ENCODE data around the gene CPN1.
"Not testable (repeated sequence)": the region's sequence is repeated elsewhere in the genome, so short reads cannot be mapped to it uniquely, and the experiment has no call there.

CPN1 gene

DNA sequence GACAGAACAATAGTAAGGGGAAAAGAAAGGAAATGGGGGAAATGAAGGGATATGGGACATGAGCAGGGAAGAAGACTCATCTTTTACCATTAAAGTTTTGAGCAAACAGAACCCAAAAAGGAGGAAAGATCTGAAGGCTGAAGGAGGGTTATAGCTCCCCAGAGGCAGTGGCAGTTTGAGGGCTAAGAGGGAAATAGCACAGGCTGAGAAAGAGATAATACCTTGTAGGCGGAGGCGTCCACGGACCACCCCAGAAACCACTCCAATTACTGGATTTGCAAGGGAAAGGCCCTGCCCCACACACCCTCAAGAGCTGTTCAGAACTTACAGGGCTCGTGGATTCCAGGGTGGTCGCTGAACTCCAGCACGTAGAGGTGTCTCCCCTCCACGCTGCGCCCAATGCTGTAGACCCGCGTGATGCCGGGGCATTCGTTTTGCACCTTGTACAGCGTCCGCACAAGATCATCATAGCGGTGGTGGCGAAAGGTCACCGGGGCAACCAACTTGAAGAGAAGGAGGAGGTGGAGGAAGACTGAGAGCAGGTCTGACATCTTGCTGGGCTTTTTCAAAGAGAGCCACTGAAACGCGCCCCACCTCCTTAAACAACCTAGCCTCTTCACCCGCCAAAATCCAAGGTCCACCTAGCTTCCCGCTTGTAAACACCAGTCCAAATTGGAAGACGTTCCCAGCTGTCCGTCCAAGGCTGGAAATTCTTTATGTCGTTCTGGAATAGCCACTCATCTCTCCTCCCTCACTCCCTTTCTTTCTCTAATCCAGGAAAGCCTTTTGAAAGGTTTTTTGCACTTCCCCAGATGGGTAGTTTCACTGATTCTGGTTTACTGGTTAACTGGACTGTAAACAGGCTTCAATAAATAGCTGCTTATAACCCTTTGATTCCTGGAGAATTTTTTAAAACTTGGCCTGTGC is at the start of gene CPN1:
TSS of gene CPN1 (minus strand) at position 795 of the 927 bp plus-strand sequence. CDS start at position 551, 244 bp downstream.
- no peak for DNase-seq

DNA sequence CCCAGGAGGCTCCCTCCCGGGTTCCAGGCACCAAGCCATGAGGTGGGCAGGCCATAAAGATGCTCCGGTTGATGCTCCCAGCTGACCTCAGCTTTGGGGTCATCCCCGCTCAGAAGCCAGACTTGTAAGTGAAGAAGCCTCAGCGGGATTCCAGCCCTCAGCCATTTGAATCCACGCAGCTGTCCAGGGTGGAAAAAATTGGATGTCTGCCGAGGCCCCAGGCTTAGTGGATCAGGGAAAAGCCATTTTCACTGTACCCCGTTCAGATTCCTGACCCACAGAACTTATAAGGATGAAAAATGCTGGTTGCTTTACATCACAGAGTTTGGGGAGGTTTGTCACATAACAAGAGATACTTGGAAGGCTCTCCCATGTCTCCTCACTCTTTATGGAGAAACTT is 49.2 kb upstream of the CPN1 start:
- no peak for DNase-seq

DNA sequence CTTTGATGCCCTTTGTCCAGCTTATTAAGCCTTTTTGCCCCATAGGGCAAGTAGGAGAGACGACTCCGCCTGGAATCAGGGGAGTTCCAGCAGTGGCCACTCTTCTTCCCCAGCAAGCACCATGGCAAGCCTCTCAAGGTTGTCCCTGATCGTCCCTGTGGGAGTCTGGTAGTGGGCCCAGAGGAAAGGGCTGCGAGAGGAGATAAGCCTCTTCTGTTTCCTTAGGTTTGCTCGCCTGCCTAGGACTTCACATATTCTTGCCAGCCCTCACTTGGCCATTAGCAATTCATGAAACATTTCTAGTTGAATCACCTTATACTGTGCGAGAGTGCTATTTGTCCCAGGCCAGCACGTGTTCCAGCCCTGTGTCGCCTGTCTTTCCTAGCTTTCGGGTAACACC is 47.8 kb upstream of the CPN1 start:
- no peak for DNase-seq

DNA sequence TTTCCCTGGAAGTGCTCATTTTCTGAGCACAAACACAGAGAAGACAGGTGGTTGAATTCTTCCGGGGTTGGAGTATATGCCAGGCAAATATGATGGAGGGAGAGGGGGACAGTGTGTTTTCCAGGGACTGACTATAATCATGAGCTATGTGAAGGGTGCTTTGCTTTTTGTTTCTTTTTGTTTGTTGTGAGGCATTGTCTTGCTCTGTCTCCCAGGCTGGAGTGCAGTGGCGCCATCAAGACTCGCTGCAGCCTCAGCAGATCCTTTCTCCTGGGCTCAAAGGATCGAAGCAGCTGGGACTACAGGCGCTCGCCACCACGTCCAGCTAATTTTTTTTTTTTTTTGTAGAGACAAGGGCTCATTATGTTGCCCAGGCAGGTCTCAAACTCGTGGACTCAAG is 47.3 kb upstream of the CPN1 start:
- no peak for DNase-seq

DNA sequence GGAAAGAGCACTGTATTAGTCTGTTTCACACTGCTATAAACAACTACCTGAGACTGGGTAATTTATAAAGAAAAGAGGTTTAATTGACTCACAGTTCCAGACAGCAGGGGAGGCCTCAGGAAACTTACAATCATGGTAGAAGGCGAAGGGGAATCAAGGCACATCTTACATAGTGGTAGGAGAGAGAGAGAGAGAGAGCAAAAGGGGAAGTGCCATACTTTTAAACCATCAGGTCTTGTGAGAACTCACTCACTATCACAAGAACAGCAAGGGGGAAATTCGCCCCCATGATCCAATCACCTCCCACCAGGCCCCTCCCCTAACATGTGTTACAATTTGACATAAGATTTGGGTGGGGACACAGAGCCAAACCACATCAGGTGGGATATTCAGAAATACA is 43.7 kb upstream of the CPN1 start:
- not testable (repeated sequence) for DNase-seq

DNA sequence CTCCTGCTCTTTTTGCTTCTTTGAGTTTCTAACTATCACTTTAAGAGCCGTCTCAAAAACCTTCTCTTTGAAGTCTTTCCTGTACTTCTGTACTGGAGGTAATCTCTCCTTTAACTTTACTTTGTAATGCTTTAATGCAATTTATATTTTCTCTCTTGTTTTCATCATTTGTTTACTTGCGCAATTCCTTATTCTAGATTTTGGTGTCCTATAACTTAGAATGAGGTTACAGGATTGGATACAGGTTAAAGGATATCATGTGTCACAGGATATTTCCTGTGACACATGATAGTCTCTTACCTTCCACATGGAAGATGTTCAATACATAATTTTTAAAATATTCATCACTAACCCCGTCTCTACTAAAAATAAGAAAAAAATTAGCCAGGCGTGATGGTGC is 42.4 kb upstream of the CPN1 start:
- no peak for DNase-seq

DNA sequence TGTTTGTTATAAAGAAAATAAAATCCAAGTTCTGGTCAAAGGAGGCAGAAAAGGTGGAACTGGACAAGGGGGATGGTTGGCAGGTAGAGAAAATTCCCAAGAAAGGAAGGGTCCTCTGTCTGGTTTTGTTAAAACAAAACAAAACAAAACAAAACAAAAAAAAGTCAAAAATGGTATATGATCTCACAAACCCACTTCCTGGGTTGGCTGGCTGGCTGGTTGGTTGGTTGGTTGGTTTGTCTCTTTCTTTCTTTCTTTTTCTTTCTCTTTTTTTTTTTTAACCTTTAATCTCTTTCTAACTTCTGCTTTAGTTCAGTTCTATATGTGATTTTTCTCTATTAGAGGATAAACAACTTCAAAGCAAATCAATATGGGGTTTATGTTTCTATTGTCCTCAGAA is 41.1 kb upstream of the CPN1 start:
- DNase-seq: no peak

DNA sequence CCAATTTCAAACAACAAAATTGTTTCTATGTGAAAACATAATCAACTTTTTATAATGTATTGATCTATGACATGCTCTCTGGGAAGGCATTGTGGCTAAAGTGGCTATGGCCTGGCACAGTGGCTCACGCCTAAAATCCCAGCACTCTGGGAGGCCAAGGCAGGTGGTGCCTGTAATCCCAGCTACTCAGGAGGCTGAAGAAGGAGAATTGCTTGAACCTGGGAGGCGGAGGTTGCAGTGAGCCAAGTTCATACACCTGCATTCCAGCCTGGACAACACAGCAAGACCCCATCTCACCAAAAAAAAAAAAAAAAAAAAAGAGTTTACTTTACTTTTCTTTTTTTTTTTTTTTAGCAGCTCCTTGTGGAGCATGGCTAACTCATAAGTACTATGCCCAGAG is 38.9 kb upstream of the CPN1 start:
- no peak for DNase-seq

DNA sequence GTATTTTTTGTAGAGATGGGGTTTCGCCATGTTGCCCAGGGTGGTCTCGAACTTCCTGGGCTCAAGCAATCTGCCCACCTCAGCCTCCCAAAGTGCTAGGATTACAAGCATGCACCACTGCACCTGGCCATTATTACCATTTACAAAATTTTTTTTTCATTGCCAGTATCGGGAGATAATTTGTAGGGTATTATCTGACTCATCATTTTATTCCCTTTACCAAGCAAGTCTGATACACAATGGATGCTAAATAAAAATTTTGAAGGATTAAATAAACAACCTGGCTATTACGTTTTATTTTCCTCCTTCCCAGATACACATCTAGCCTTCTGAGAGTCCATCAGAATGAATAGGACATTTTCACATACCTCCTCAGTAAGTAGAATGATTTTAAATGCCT is 38.1 kb upstream of the CPN1 start:
- DNase-seq: no peak

DNA sequence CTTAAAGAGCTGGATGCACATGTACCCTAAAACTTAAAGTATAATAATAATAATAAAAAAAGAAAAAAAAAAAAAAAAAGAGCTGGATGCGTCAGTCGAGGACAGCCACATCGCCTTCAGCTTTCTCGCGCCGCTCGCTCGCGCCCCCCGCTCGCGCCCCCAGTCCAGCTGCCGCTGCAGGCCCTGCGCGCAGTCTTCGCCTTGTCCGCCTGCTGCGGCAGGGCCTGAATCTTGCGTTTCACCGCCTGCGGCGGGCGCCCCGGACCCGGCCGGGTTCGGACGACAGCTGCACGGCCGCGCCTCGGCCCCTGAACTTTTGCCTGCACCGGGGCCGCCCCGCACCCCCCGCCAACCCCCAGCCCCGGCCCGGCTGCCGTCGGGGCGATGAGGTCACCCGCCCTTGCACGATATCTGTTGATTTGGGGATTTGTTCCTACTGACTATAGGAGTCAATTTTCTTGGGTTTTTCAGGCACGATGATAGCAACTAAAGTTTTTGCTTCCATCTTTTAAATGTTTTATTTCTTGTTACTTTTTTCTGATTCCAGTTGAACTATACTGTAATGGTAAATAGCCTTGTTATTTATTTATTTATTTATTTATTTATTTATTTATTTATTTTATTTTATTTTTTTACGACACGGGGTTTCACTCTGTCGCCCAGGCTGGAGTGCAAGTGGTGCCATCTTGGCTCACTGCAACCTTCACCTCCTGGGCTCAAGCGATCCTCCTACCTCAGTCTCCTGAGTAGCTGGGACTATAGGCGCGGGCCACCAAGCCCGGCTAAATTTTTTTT is 33.5 kb upstream of the CPN1 start:
- no peak for DNase-seq

DNA sequence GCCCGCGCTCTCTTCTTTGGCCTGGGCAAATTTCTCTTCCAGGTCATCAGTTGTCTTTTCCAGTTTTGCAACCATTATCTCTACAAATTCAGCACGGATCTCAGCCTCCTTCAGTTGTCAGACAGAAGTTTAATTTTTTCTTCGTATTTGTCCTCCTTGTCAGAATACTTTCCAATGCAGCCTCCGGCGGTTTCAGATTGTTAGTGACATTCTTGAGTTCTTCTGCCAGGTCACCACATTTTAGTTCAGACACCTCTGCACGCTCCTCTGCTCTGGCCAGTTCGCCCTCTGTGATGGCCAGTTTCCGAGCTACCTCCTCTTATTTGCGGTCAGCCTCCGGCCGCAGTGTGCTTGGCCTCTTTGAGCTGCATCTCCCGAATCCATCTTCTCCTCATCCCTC is 32.8 kb upstream of the CPN1 start:
- DNase-seq: no peak

DNA sequence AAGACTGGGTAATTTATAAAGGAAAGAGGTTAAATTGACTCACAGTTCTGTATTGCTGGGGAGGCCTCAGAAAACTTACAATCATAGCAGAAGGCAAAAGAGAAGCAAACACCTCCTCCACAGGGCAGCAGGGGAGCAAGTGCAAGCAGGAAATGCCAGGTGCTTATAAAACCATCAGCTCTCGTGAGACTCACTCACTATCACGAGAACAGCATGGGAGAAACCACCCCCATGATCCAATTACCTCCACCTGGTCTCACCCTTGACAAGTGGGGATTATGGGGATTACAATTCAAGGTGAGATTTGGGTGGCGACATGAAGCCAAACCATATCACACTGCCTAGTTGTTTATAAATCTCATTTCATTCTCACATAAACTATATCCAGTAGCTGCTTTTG is 28.0 kb upstream of the CPN1 start:
- no peak for DNase-seq

DNA sequence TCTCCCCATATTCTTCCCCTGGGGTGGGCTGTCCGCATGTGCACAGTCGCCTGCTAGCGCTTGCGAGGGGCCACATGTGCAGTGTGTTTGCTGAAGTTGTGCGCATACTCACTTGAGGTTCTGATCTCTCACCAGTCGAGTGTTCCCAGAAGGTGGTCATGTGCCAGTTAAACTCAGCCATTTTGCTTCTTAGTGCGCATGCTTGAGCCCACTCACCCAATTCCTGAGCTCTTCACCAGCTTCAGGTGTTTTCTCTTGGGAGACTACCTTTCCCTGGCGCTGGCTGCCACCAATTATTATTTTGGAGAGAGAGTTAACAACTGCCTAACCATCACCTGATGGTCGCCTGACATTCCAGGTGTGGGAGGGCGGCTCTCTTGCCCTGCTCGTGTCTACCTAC is 25.2 kb upstream of the CPN1 start:
- DNase-seq: no peak

DNA sequence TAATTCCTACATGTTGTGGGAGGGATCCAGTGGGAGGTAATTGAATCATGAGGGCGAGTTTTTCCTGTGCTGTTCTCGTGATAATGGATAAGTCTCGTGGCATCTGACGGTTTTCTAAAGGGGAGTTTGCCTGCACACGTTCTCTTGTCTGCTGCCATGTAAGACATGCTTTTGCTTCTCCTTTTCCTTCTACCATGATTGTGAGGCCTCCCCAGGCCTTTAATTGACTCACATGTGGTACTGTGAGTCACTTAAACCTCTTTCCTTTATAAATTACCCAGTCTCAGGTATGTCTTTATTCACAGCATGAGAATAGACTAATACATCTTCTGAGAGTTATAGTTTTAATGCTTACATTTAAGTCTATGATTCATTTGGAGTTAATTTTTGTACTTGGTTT is 22.6 kb upstream of the CPN1 start:
- DNase-seq: no peak

DNA sequence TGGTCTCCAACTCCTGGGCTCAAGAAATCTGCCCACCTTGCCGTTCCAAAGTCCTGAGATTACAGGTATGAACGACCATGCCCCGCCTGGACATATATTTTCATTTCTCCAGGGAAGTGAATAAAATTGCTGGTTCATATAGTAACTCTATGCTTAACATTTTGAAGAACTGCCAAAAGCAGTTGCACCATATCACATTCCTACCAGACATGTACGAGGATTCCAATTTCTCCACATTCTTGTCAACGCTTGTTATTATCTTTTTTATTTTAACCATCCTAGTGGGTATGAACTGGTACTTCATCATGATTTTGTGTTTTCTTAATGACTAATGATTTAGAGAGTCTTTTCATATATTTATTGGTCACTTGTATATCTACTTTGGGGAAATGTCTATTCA is 21.9 kb upstream of the CPN1 start:
- no peak for DNase-seq

DNA sequence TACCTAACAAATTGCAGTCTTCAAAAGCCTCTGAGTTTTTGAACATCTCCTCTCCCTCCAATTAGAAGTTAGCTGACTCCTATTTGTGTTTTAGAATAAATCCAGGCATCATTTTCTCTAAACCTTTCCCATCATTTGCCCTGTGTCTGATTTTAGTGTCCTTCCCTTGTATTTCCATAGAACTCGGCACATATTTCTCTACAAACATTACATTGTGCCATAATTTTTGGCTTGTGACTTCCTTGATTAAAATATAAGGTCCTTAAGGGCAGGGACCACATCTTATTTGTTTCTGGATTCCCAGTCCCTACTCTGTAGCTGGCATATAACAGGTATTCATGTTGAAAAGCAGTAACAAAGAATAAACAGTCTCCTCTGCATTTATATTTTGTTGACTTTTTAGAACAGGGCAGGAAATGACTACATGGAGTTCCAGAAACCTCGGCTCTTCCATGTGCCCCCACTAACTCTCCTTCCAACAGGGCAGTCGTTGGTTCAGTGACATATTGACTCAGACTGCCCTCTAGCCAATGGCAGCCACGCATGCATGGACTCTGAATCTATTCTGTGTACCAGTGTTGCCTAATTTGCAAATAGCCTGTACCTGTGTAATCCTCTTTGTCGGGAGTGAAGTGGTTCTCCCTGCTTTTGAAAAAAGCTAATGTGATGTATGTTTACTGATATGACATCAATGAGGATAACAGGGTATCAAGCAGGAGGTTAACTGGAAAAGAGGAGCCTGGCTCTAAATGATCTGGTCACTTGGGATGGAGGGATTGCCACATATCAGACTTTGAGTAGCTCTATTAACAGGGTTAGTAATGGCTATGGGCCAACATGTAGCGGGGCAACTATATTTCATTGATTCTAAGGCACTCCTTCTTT is 19.8 kb upstream of the CPN1 start:
- DNase-seq: no peak

DNA sequence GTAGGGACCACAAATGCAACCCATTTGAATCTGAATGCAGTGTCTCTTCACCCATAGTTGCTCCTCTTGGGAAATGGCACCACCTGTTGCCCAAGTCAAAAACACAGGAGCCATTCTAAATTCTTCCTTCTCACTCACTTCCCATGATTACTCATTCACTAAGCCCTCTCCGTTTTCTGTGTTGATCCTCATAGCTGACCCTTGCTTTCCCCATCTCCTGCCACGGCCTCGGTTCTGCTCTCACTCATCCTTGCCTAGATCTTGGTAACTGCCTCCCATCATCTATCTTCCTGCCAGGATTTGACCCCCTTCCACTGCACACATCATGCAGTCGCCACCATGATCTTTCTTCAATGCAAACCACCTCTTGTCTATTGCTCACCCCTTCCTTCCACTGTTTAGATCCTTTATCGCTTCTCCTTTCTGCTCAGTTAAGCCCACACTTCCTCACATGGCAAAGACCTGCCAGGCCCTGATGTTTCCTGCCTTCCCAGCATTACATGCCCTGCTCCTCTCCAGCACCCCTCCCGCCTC is 19.0 kb upstream of the CPN1 start:
- DNase-seq: no peak

DNA sequence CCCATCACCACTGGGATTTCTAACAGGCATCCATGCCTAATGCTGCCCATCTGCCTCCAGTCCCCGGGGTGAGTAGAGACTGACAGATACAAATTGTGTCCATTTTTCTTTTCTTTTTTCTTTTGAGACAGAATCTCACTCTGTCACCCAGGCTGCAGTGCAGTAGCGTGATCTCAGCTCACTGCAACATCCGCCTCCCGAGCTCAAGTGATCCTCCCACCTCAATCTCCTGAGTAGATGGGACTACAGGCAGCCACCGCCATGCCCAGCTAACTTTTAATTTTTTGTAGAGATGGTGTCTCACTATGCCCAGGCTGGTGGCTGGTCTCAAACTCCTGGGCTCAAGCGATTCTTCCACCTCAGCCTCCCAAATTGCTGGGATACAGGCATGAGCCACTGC is 7.6 kb upstream of the CPN1 start:
- DNase-seq: no peak

DNA sequence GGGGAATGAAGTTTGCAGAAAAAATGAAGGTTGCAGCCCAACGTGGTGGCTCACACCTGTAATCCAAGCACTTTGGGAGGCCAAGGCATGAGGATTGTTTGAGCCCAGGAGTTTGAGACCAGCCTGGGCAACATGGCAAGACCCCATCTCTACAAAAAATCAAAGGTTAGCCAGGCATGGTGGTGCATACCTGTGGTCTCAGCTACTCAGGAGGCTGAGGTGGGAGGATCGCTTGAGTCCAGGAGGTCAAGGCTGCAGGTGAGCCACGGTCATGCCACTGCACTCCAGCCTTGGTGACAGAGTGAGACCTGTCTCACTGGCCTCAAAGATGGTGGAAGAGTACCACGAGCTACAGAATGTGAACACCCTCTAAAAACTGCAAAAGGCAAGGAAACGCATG is 5.0 kb upstream of the CPN1 start:
- not testable (repeated sequence) for DNase-seq

DNA sequence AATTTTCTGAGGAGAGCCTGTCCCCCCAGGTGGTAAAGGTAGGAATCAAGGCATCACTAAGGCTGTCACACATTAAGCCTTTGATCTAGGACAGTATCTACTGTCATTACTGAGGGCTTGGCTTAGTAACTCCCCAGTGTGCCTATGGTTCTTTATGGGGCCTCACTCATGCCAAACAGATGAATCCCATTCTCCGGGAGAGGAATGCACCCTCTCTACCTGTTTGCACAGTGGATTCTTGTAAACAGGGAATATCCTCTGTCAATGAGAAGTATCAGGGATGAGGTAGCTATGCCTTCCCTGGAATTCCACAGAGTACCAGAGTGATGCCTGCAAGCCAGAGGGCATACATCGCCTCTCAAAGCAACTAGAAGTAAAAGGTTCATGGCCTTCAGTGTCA is 3.9 kb upstream of the CPN1 start:
- DNase-seq: no peak

DNA sequence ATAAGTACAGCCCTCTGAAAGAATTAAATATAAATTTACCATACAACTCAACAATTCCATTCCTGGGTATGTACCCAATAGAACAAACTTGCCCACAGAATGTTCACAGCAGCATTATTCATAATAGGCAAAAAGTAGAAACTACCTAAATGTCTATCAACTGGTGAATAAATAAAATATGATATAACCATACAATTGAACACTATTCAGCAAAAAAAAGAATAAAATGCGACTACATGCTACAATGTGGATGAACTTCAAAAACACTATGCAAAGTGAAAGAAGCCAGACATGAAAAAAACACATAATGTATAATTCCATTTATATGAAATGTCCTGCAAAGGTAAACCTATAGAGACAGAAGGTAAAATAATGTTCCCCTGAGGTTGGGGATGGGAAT is 2.0 kb upstream of the CPN1 start:
- DNase-seq: no peak

DNA sequence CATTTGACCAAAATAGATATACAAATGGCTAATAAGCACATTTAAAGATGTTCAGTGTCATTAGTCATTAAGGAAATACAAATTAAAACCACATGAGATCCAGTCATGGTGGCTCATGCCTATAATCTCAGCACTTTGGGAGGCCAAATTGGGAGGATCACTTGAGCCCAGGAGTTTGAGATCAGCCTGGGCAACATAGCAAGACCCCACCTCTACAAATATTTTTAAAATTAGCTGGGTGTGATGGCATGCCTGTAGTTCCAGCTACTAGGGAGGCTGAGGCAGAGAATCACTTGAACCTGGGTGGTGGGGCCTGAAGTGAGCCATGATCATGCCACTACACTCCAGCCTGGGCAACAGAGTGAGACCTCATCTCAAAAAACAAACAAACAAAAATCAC is 607 bp upstream of the CPN1 start:
- not testable (repeated sequence) for DNase-seq

DNA sequence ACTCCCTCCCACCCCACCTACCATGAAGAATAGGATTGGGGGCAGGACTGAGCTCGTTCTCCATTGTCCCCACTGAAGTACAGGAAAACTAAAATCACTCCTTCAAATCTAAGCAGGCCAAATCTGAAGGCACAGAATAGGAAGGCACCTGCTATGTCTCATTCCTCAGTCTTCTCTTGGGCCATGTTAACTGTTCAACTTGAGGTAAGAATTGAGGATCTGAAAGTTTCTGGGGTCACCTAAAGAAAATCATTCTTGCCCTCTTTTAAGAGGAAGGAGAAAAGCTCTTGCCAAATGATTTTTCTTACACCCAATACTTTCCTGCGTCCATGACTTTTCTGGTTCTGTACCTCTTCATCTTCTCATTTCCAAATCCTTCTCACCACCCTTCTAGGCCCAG is 4.9 kb downstream of the CPN1 start:
- no peak for DNase-seq
